HEK293 (cell line): ENCODE measurements around the gene SERPINA10.

ENCODE experiments used
- CTCF ChIA-PET: fragments of 350-600 bp; formaldehyde crosslinking; extraction: SDS; loops from one replicate; lab custom pipeline; 2021; ENCODE audit warnings: antibody characterized with exemption; lab: Yijun Ruan, JAX
- POLR2A ChIA-PET: fragments of 300-600 bp; formaldehyde crosslinking; extraction: SDS; loops from one replicate; lab custom pipeline; 2020; ENCODE audit warnings: antibody characterized with exemption, inconsistent platforms; lab: Yijun Ruan, JAX
- H3K27ac ChIP-seq: fragments of 200-500 bp; sonication (Bioruptor generic); 2 replicates; pipeline ENCODE4 v1.5.1; 2014; ENCODE audit warnings: low read depth, low read length, control low read depth, inconsistent platforms; ENCODE audit errors: extremely low read depth
- H3K36me3 ChIP-seq, 2 experiments: fragments of 200-500 bp in 1 of 2; sonication (Bioruptor generic) in 1 of 2; 1 replicate in 1 of 2; 2 replicates in 1 of 2; pipeline ENCODE4 v1.5.1; 2014 to 2017; ENCODE audit warnings: inconsistent platforms in 2 of 2, low read length in 2 of 2; ENCODE audit not compliant: control insufficient read depth in 2 of 2, insufficient read depth in 1 of 2
- H3K4me1 ChIP-seq: fragments of 200-500 bp; sonication (Bioruptor generic); 2 replicates; pipeline ENCODE4 v1.5.1; 2014; ENCODE audit warnings: mild to moderate bottlenecking, low read length, inconsistent platforms; ENCODE audit not compliant: control insufficient read depth, insufficient read depth
- H3K4me3 ChIP-seq: 2 replicates; pipeline ENCODE4 v1.5.1; 2011; ENCODE audit warnings: low read depth, mild to moderate bottlenecking, control low read depth, low read length, moderate library complexity
- H3K9me3 ChIP-seq: fragments of 200-500 bp; sonication (Bioruptor generic); 2 replicates; pipeline ENCODE4 v1.5.1; 2014; ENCODE audit warnings: low read depth, low read length, inconsistent platforms; ENCODE audit not compliant: control insufficient read depth, insufficient read depth
- AEBP2 ChIP-seq: fragments of 450-650 bp; formaldehyde crosslinking; IDR thresholded peaks from 2 replicates; pipeline ENCODE4 v1.5.1; 2016; ENCODE audit warnings: missing biosample characterization, missing genetic modification characterization, borderline replicate concordance
- BCL11A ChIP-seq: fragments of 450-650 bp; formaldehyde crosslinking; IDR thresholded peaks from 2 replicates; pipeline ENCODE4 v1.5.1; 2016; ENCODE audit warnings: low read depth, missing biosample characterization, missing genetic modification characterization
- FEZF1 ChIP-seq: fragments of 450-650 bp; formaldehyde crosslinking; IDR thresholded peaks from 2 replicates; pipeline ENCODE4 v1.5.1; 2016; ENCODE audit warnings: missing biosample characterization, missing genetic modification characterization
- GLI4 ChIP-seq: fragments of 450-650 bp; formaldehyde crosslinking; IDR thresholded peaks from 2 replicates; pipeline ENCODE4 v1.5.1; 2016; ENCODE audit warnings: missing biosample characterization, missing genetic modification characterization
- KLF8 ChIP-seq: fragments of 450-650 bp; formaldehyde crosslinking; IDR thresholded peaks from 2 replicates; pipeline ENCODE4 v1.5.1; 2016; ENCODE audit warnings: missing biosample characterization, missing genetic modification characterization
- MEIS1 ChIP-seq: sonication (generic); formaldehyde crosslinking; IDR thresholded peaks from 2 replicates; pipeline ENCODE4 v1.8.1; 2022; ENCODE audit warnings: missing genetic modification reagents, mild to moderate bottlenecking, borderline replicate concordance
- MYNN ChIP-seq: fragments of 450-650 bp; formaldehyde crosslinking; IDR thresholded peaks from 2 replicates; pipeline ENCODE4 v1.5.1; 2016; ENCODE audit warnings: missing biosample characterization, missing genetic modification characterization, borderline replicate concordance
- MZF1 ChIP-seq: fragments of 450-650 bp; formaldehyde crosslinking; IDR thresholded peaks from 2 replicates; pipeline ENCODE4 v1.5.1; 2017; ENCODE audit warnings: missing biosample characterization, missing genetic modification characterization, borderline replicate concordance
- SP7 ChIP-seq: fragments of 450-650 bp; formaldehyde crosslinking; IDR thresholded peaks from 2 replicates; pipeline ENCODE4 v1.5.1; 2016; ENCODE audit warnings: missing biosample characterization, missing genetic modification characterization
- ZBTB17 ChIP-seq: fragments of 450-650 bp; formaldehyde crosslinking; IDR thresholded peaks from 2 replicates; pipeline ENCODE4 v1.5.1; 2016; ENCODE audit warnings: missing biosample characterization, missing genetic modification characterization
- ZBTB48 ChIP-seq: fragments of 450-650 bp; formaldehyde crosslinking; IDR thresholded peaks from 2 replicates; pipeline ENCODE4 v1.5.1; 2016; ENCODE audit warnings: missing biosample characterization, missing genetic modification characterization
- ZBTB7A ChIP-seq: fragments of 450-650 bp; formaldehyde crosslinking; IDR thresholded peaks from 2 replicates; pipeline ENCODE4 v1.5.1; 2016; ENCODE audit warnings: low read depth, missing biosample characterization, missing genetic modification characterization
- ZNF112 ChIP-seq: fragments of 450-650 bp; formaldehyde crosslinking; IDR thresholded peaks from 2 replicates; pipeline ENCODE4 v1.5.0; 2017; ENCODE audit warnings: missing biosample characterization, missing genetic modification characterization
- ZNF133 ChIP-seq: fragments of 450-650 bp; formaldehyde crosslinking; IDR thresholded peaks from 2 replicates; pipeline ENCODE4 v1.5.1; 2016; ENCODE audit warnings: missing biosample characterization, missing genetic modification characterization
- ZNF138 ChIP-seq: fragments of 450-650 bp; formaldehyde crosslinking; IDR thresholded peaks from 2 replicates; pipeline ENCODE4 v1.5.1; 2016; ENCODE audit warnings: missing biosample characterization, missing genetic modification characterization, borderline replicate concordance
- ZNF157 ChIP-seq: fragments of 450-650 bp; formaldehyde crosslinking; IDR thresholded peaks from 2 replicates; pipeline ENCODE4 v1.5.1; 2016; ENCODE audit warnings: missing biosample characterization, missing genetic modification characterization
- ZNF248 ChIP-seq: fragments of 450-650 bp; formaldehyde crosslinking; IDR thresholded peaks from 2 replicates; pipeline ENCODE4 v1.5.1; 2017; ENCODE audit warnings: missing biosample characterization, missing genetic modification characterization
- ZNF324 ChIP-seq: fragments of 450-650 bp; formaldehyde crosslinking; IDR thresholded peaks from 2 replicates; pipeline ENCODE4 v1.5.1; 2016; ENCODE audit warnings: missing biosample characterization, missing genetic modification characterization
- ZNF391 ChIP-seq: fragments of 450-650 bp; formaldehyde crosslinking; IDR thresholded peaks from 2 replicates; pipeline ENCODE4 v1.5.1; 2016; ENCODE audit warnings: low read depth, missing biosample characterization, missing genetic modification characterization, borderline replicate concordance
- ZNF394 ChIP-seq: fragments of 450-650 bp; formaldehyde crosslinking; IDR thresholded peaks from 2 replicates; pipeline ENCODE4 v1.5.1; 2016; ENCODE audit warnings: missing biosample characterization, missing genetic modification characterization, mild to moderate bottlenecking, moderate library complexity, borderline replicate concordance
- ZNF404 ChIP-seq: fragments of 450-650 bp; formaldehyde crosslinking; IDR thresholded peaks from 2 replicates; pipeline ENCODE4 v1.5.1; 2017; ENCODE audit warnings: missing biosample characterization, missing genetic modification characterization
- ZNF416 ChIP-seq: fragments of 450-650 bp; formaldehyde crosslinking; IDR thresholded peaks from 2 replicates; pipeline ENCODE4 v1.5.1; 2016; ENCODE audit warnings: missing biosample characterization, missing genetic modification characterization
- ZNF426 ChIP-seq: fragments of 450-650 bp; formaldehyde crosslinking; IDR thresholded peaks from 2 replicates; pipeline ENCODE4 v1.5.1; 2017; ENCODE audit warnings: missing biosample characterization, missing genetic modification characterization, mild to moderate bottlenecking, inconsistent platforms, moderate library complexity
- ZNF488 ChIP-seq: fragments of 450-650 bp; formaldehyde crosslinking; IDR thresholded peaks from 2 replicates; pipeline ENCODE4 v1.5.1; 2016; ENCODE audit warnings: missing biosample characterization, missing genetic modification characterization
- ZNF548 ChIP-seq: fragments of 450-650 bp; formaldehyde crosslinking; IDR thresholded peaks from 2 replicates; pipeline ENCODE4 v1.5.1; 2016; ENCODE audit warnings: missing biosample characterization, missing genetic modification characterization
- ZNF558 ChIP-seq: fragments of 450-650 bp; formaldehyde crosslinking; IDR thresholded peaks from 2 replicates; pipeline ENCODE4 v1.5.1; 2016; ENCODE audit warnings: missing biosample characterization, missing genetic modification characterization
- ZNF580 ChIP-seq: fragments of 450-650 bp; formaldehyde crosslinking; IDR thresholded peaks from 2 replicates; pipeline ENCODE4 v1.5.1; 2016; ENCODE audit warnings: missing biosample characterization, missing genetic modification characterization
- ZNF664 ChIP-seq: fragments of 450-650 bp; formaldehyde crosslinking; IDR thresholded peaks from 2 replicates; pipeline ENCODE4 v1.5.1; 2016; ENCODE audit warnings: missing biosample characterization, missing genetic modification characterization
- ZSCAN18 ChIP-seq: fragments of 450-650 bp; formaldehyde crosslinking; IDR thresholded peaks from 2 replicates; pipeline ENCODE4 v1.5.1; 2016; ENCODE audit warnings: missing biosample characterization, missing genetic modification characterization
- ZSCAN5A ChIP-seq: fragments of 450-650 bp; formaldehyde crosslinking; IDR thresholded peaks from 2 replicates; pipeline ENCODE4 v1.5.1; 2016; ENCODE audit warnings: missing biosample characterization, missing genetic modification characterization

SERPINA10 gene

GRCh38 chr14:94239406-94239805, 53.7 kb downstream of the SERPINA10 start:
- no peaks in the 10 kb centered on the region for H3K9me3 ChIP-seq
- peaks cover 0 to 4% of the 10 kb centered on the region in 2 experiments; a peak in 2 of 3 replicates for H3K36me3 ChIP-seq
- no peak overlapping the region for H3K4me3 ChIP-seq
- TF ChIP-seq ZNF416 (tag by site-specific recombination) (no peak), SP7 (tag by site-specific recombination) (no peak), ZNF558 (tag by site-specific recombination) (no peak), ZNF548 (tag by site-specific recombination) (no peak), BCL11A (tag by site-specific recombination) (no peak), ZNF394 (tag by site-specific recombination) (no peak), ZNF324 (tag by site-specific recombination) (no peak), MEIS1 (CRISPR knock-in tag) (no peak), ZNF426 (no peak), ZNF580 (no peak), KLF8 (tag by site-specific recombination) (no peak), ZNF248 (tag by site-specific recombination) (no peak), ZNF391 (tag by site-specific recombination) (no peak), ZSCAN18 (tag by site-specific recombination) (no peak)
- POLR2A ChIA-PET: no interaction called here
- CTCF ChIA-PET: no interaction called here
- H3K4me1 ChIP-seq: no peaks in the 10 kb centered on the region
- no peak overlapping the region for H3K27ac ChIP-seq

GRCh38 chr14:94237983-94238382, 55.1 kb downstream of the SERPINA10 start:
- TF ChIP-seq AEBP2 (tag by site-specific recombination) (no peak), ZBTB48 (no peak), FEZF1 (tag by site-specific recombination) (no peak), ZNF133 (no peak), ZBTB7A (tag by site-specific recombination) (no peak), ZBTB17 (tag by site-specific recombination) (no peak), ZNF488 (tag by site-specific recombination) (no peak), MYNN (tag by site-specific recombination) (no peak), ZSCAN5A (tag by site-specific recombination) (no peak), ZNF404 (tag by site-specific recombination) (no peak), GLI4 (tag by site-specific recombination) (no peak), ZNF112 (tag by site-specific recombination) (no peak), MZF1 (no peak), ZNF548 (tag by site-specific recombination) (no peak), ZNF664 (tag by site-specific recombination) (no peak), ZNF157 (tag by site-specific recombination) (no peak), ZNF138 (tag by site-specific recombination) (no peak)
- H3K27ac ChIP-seq: no peak overlapping the region
- no peaks in the 10 kb centered on the region for H3K9me3 ChIP-seq
- ChIA-PET POLR2A (no interaction called here), CTCF (no interaction called here)
- H3K4me1 ChIP-seq: no peaks in the 10 kb centered on the region
- peaks cover 0 to 4% of the 10 kb centered on the region in 2 experiments; a peak in 2 of 3 replicates for H3K36me3 ChIP-seq
- no peak overlapping the region for H3K4me3 ChIP-seq
